Subcutaneous abdominal adipose tissue (tissue), 5 donors: ENCODE data around the gene VPS35L.
A peak's percentile ranks its signal among the peaks of the same experiment; 100 is the strongest.
"Not testable (repeated sequence)": the region's sequence is repeated elsewhere in the genome, so short reads cannot be mapped to it uniquely, and the experiment has no call there.

Source experiments
- H3K27ac ChIP-seq: one replicate; pipeline ENCODE4 v1.7.0; 2013; ENCODE audit warnings: low read depth, mild to moderate bottlenecking, inconsistent platforms, low read length, moderate library complexity
- H3K27me3 ChIP-seq, 5 donors: one replicate each; pipeline ENCODE4 v1.7.0; 2013; ENCODE audit warnings: low read length in 5 of 5, inconsistent platforms in 1 of 5; ENCODE audit not compliant: control insufficient read depth in 5 of 5, insufficient read depth in 4 of 5
- H3K36me3 ChIP-seq, 5 donors: one replicate each; pipeline ENCODE4 v1.7.0; 2013; ENCODE audit warnings: low read length in 5 of 5; ENCODE audit not compliant: control insufficient read depth in 5 of 5, insufficient read depth in 5 of 5
- H3K4me1 ChIP-seq, 5 donors: one replicate each; pipeline ENCODE4 v1.7.0; 2013; ENCODE audit warnings: low read length in 5 of 5, mild to moderate bottlenecking in 3 of 5, moderate library complexity in 1 of 5; ENCODE audit not compliant: control insufficient read depth in 5 of 5, insufficient read depth in 5 of 5
- H3K4me3 ChIP-seq, 5 donors: one replicate each; pipeline ENCODE4 v1.7.0; 2013; ENCODE audit warnings: low read length in 5 of 5, low read depth in 1 of 5
- H3K9ac ChIP-seq, 5 donors: one replicate each; pipeline ENCODE4 v1.7.0; 2013; ENCODE audit warnings: low read length in 5 of 5, mild to moderate bottlenecking in 4 of 5, moderate library complexity in 3 of 5
- H3K9me3 ChIP-seq, 5 donors: one replicate each; pipeline ENCODE4 v1.7.0; 2013; ENCODE audit warnings: low read length in 5 of 5; ENCODE audit not compliant: control insufficient read depth in 5 of 5
- donor health status: healthy.
- donor health status: healthy.
- donor health status: healthy.
- donor health status: healthy.
- donor health status: healthy.

Gene VPS35L

GRCh38 chr16:19715566-19715965 is 160.1 kb downstream of the VPS35L start:
- Histone ChIP-seq H3K4me3 (no peak overlapping the region), H3K27me3 (no peaks in the 10 kb centered on the region), H3K9me3 (no peaks in the 10 kb centered on the region), H3K27ac (no peak overlapping the region), H3K36me3 (peaks cover 0 to 30% (median 14%) of the 10 kb centered on the region in 5 donors), H3K4me1 (peaks cover 2 to 49% (median 25%) of the 10 kb centered on the region in 5 donors), H3K9ac (peak overlapping the region in 1 of 5 donors; percentile 10)

DNA sequence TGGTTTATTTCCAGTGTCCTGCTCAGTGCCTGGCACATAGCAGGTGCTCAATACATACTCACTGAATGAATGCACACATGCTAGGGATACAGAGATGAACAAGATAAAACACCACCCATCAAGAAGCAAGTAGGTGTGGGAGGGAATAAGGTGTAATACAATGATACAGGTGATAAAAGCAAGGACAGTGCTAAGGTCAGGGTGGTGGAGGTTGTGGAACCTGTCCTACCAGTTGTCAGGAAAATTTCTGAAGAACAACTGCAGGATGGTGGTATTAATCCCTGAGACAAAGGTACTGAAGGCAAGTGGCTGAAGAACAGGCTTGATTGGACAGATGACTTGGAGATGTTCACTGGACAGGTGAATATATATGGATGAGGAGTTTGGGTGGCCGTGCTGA is 160.7 kb downstream of the VPS35L start:
- H3K4me1 ChIP-seq: peaks cover 2 to 47% (median 25%) of the 10 kb centered on the region in 5 donors
- H3K27ac ChIP-seq: no peak overlapping the region
- H3K36me3 ChIP-seq: peaks cover 0 to 29% (median 12%) of the 10 kb centered on the region in 5 donors
- H3K27me3 ChIP-seq: no peaks in the 10 kb centered on the region
- peak overlapping the region in 1 of 5 donors; percentile 10 for H3K9ac ChIP-seq
- H3K4me3 ChIP-seq: no peak overlapping the region
- no peaks in the 10 kb centered on the region for H3K9me3 ChIP-seq

DNA sequence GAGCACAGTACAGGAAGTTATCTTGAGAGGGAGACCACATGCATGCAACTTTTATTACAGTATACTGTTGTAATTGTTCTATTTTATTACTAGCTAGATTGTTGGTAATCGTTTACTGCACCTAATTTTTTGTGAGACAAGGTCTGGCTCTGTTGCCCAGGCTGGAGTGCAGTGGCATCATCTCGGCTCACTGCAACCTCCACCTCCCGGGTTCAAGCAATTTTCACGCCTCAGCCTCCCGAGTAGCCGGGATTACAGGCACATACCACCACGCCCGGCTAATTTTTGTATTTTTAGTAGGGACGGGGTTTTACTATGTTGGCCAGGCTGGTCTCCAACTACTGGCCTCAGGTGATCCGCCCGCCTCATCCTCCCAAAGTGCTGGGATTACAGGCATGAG is 161.2 kb downstream of the VPS35L start:
- H3K36me3 ChIP-seq: peaks cover 0 to 27% (median 11%) of the 10 kb centered on the region in 5 donors
- H3K27ac ChIP-seq, H3K9me3 ChIP-seq, H3K27me3 ChIP-seq: not testable (repeated sequence)
- peak overlapping the region in 3 of 5 donors; percentile 80 to 99 (median 95) for H3K4me3 ChIP-seq
- peak overlapping the region in 2 of 5 donors; percentile 10 to 86 for H3K9ac ChIP-seq
- peaks cover 2 to 47% (median 25%) of the 10 kb centered on the region in 5 donors for H3K4me1 ChIP-seq

GRCh38 chr16:19717314-19717713 is 161.8 kb downstream of the VPS35L start:
- peak overlapping the region; percentile 73 to 93 (median 86) for H3K9ac ChIP-seq
- peak overlapping the region; percentile 80 to 99 (median 96) for H3K4me3 ChIP-seq
- peaks cover 2 to 49% (median 25%) of the 10 kb centered on the region in 5 donors for H3K4me1 ChIP-seq

DNA sequence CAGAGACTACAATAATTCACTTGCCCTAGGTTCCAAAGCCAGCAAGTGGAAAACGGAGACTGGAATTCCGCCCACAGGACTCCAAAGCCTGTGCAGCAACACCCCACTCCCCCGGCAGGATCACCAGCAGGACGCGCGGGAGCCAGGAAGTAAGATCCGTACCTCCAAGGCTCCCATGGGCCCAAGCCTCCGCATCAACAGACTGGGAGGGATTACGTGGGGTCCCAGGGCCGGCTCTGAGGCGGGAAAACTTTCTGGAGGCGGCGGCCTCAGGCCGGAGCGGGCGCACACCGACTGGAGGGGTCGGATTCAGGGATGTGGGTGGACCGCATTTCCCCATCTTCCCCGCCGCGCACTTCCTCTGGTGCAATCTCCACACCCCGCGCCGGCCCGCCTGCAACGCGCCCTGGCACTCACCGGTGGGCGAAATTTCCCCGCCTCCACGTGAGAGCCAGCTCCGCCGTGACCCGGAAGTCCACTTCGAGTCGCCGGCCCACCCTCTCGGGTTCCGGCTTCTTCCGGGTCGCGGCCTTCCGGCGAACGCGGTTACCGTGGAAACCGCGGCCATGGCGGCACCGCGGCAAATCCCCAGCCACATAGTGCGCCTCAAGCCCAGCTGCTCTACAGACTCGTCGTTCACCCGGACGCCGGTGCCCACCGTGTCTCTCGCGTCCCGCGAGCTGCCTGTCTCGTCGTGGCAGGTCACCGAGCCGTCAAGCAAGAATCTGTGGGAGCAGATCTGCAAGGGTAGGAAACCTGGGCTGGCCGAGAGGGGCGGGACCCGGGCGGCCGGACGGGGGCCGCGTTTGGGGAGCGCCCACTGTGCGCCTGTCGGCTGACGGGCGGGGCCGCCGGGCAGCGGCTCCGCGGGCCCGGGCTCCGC is 162.5 kb downstream of the VPS35L start, which contains the start of the genes IQCK and KNOP1:
Gene IQCK (plus strand): TSS at position 531 of the 883 bp plus-strand sequence. CDS start 36 bp downstream, at position 567.
Gene KNOP1 (minus strand): TSS at position 487 of the 883 bp plus-strand sequence. CDS start 3,192 bp downstream, outside the sequence.
- H3K9me3 ChIP-seq: no peaks in the 10 kb centered on the region
- peak within 1 kb of the TSS; percentile 86 for H3K27ac ChIP-seq

More at GRCh38 chr16:19717314-19717713, 161.8 kb downstream of the VPS35L start:
- peaks cover 0 to 21% (median 11%) of the 10 kb centered on the region in 5 donors for H3K36me3 ChIP-seq
- H3K9me3 ChIP-seq: no peaks in the 10 kb centered on the region
- peak overlapping the region; percentile 86 for H3K27ac ChIP-seq
- H3K27me3 ChIP-seq: no peaks in the 10 kb centered on the region

DNA sequence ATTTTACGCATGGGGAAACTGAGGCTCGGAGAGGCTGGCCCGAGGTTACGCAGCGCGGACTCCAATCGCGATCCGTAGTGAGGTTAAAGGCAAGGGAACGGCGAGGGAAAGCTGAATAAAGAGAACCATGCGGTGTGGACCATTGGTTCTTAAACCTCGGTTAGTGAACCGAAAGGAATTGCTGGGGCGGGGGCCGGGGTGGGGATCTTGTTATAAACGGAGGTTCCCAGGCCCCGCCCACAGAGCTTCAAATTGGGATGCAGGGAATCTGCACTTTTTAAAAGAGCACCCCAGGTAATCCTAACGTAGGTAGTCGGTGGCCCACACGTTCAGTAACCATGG is 163.1 kb downstream of the VPS35L start:
- no peaks in the 10 kb centered on the region for H3K9me3 ChIP-seq
- peak overlapping the region; percentile 86 for H3K27ac ChIP-seq
- peak overlapping the region; percentile 26 to 93 (median 84) for H3K9ac ChIP-seq
- H3K36me3 ChIP-seq: peaks cover 0 to 13% (median 8%) of the 10 kb centered on the region in 5 donors
- peak overlapping the region; percentile 87 to 99 (median 96) for H3K4me3 ChIP-seq
- H3K27me3 ChIP-seq: no peaks in the 10 kb centered on the region
- peaks cover 2 to 49% (median 25%) of the 10 kb centered on the region in 5 donors for H3K4me1 ChIP-seq

More for the DNA sequence above, 162.5 kb downstream of the VPS35L start, which contains the start of the genes IQCK and KNOP1:
- H3K9ac ChIP-seq: peak within 1 kb of the TSS; percentile 73 to 93 (median 86)
- H3K36me3 ChIP-seq: peaks cover 0 to 16% (median 8%) of the 10 kb centered on the region in 5 donors
- H3K4me3 ChIP-seq: peak within 1 kb of the TSS; percentile 87 to 99 (median 96)
- no peaks in the 10 kb centered on the region for H3K27me3 ChIP-seq
- peaks cover 2 to 49% (median 25%) of the 10 kb centered on the region in 5 donors for H3K4me1 ChIP-seq

DNA sequence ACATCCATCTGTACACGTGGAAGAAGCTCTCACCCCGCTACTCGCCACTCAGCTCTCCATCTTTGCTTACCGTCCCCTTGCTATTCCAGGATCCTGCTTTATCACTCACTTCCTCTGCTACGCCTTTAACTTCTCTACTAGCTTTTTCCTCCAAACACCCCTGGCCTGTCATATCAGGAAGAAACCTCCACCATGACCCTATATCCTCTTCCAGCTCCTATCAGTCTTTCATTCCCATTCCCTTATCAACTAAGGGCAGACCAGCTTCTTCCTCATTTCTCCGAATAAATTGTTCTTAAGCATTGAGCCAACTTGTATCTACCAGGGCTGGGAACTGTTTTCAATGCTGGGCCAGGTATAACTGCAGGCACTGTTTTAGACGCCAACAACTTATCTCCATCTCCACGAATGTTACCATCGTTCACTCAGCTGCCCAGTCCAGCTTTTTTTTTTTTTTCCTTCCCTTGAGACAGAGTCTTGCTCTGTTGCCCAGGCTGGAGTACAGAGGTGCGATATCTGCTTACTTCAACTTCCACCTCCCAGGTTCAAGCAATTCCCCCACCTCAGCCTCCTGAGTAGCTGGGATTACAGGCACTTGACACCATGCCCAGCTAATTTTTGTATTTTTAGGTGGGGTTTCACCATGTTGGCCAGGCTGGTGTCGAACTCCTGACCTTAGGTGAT is 166.9 kb downstream of the VPS35L start:
- H3K4me1 ChIP-seq: peaks cover 0 to 32% (median 15%) of the 10 kb centered on the region in 5 donors
- H3K9ac ChIP-seq: peak overlapping the region in 1 of 5 donors; percentile 1
- no peak overlapping the region for H3K4me3 ChIP-seq
- no peaks in the 10 kb centered on the region for H3K36me3 ChIP-seq
- no peak overlapping the region for H3K27ac ChIP-seq
- H3K9me3 ChIP-seq: no peaks in the 10 kb centered on the region
- H3K27me3 ChIP-seq: no peaks in the 10 kb centered on the region

- no peak overlapping the region for H3K27ac ChIP-seq
- H3K9ac ChIP-seq: no peak overlapping the region
- no peak overlapping the region for H3K4me3 ChIP-seq
- peaks cover 0 to 29% (median 11%) of the 10 kb centered on the region in 5 donors for H3K4me1 ChIP-seq
- no peaks in the 10 kb centered on the region for H3K9me3 ChIP-seq
- no peaks in the 10 kb centered on the region for H3K36me3 ChIP-seq
- no peaks in the 10 kb centered on the region for H3K27me3 ChIP-seq
These were observed 167.5 kb downstream of the VPS35L start for GRCh38 chr16:19722981-19723380.

- Histone ChIP-seq H3K9ac (no peak overlapping the region), H3K36me3 (peaks cover 0 to 6% (median 0%) of the 10 kb centered on the region in 5 donors), H3K27ac (no peak overlapping the region)
These were observed 173.1 kb downstream of the VPS35L start for GRCh38 chr16:19728636-19728965.

More at GRCh38 chr16:19728636-19728965, 173.1 kb downstream of the VPS35L start:
- H3K4me3 ChIP-seq: no peak overlapping the region
- no peaks in the 10 kb centered on the region for H3K27me3 ChIP-seq
- no peaks in the 10 kb centered on the region for H3K4me1 ChIP-seq
- H3K9me3 ChIP-seq: no peaks in the 10 kb centered on the region
